GM12875 (cell line): ENCODE data around the gene BMP6.

Source experiments
- H3K4me3 ChIP-seq: one replicate; pipeline ENCODE4 v1.5.1; 2011; ENCODE audit warnings: low read depth, low read length, control low read depth
- TF ChIP-seq, protein P1 (sequence below): IDR thresholded peaks from 2 replicates; pipeline ENCODE4 v1.5.1; 2011; ENCODE audit warnings: low read depth, mild to moderate bottlenecking, control low read depth, inconsistent platforms, low read length, moderate library complexity, borderline replicate concordance; ENCODE audit not compliant: insufficient read depth

The BMP6 gene

DNA sequence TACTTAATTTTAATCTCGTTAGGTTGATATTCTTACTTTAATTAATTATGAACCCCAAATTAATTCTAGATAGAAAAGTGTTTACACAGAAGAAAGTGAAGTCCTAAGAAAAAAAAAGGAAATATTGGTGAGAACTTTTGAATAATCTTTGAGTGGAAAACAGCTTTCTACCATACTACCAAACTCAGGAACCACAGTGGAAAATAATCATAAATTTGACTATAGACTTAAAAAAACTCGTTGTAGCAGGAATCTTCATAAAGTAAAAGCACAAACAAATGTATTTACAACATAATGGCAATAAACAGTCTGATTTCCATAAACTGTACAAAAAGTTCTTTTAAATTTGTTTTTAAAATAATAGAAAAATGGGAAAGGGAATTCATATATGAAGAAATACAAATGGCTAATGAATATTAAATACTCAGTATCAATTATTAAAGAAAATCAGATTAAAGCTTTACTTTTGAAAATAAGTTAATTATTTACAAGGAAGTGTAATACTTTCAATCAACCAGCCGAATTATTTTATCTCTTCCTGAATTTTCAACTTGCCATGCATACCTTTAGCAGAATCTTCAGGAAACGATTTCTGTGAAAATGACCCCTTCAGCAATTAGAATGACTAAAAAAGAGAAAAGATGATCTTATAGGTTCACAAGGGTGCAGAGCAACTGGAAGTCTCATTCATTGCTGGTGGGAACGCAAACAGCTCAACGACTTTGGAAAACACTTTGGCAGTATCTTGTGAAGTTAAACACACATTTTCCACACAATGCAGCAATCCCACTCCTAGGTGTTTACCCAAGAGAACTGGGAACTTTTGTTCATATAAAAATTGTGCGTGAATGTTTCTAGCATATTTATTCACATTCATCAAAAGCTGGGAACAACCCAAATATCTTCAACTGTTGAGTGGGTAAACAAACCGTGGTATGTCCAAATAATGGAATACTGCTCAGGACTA, 38.5 kb upstream of the BMP6 start:
- no peak overlapping the region for H3K4me3 ChIP-seq

DNA sequence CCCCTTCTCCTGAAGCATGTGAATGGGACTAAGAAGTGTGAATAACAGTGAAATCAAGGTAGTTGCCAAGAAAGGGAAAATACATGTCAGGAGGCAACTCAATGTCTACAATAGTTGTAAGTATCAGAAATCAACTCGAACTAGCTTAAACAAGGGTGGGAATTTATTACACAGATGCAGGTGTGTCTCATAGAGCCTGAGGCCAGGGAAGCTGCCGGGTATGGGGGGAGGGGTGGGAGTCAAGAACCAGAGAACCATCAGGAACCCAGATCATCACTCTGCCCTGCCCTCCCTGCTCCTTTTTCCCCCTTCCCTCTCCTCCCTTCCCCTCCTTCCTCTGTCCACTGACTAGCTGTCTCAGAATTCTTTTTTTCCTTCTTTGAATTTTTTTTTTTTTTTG, 34.9 kb upstream of the BMP6 start:
- H3K4me3 ChIP-seq, result no peak overlapping the region
- TF ChIP-seq, protein P1, sequence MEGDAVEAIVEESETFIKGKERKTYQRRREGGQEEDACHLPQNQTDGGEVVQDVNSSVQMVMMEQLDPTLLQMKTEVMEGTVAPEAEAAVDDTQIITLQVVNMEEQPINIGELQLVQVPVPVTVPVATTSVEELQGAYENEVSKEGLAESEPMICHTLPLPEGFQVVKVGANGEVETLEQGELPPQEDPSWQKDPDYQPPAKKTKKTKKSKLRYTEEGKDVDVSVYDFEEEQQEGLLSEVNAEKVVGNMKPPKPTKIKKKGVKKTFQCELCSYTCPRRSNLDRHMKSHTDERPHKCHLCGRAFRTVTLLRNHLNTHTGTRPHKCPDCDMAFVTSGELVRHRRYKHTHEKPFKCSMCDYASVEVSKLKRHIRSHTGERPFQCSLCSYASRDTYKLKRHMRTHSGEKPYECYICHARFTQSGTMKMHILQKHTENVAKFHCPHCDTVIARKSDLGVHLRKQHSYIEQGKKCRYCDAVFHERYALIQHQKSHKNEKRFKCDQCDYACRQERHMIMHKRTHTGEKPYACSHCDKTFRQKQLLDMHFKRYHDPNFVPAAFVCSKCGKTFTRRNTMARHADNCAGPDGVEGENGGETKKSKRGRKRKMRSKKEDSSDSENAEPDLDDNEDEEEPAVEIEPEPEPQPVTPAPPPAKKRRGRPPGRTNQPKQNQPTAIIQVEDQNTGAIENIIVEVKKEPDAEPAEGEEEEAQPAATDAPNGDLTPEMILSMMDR, result no peak

More for the DNA sequence above, 38.5 kb upstream of the BMP6 start:
- TF ChIP-seq, protein P1, result no peak

DNA sequence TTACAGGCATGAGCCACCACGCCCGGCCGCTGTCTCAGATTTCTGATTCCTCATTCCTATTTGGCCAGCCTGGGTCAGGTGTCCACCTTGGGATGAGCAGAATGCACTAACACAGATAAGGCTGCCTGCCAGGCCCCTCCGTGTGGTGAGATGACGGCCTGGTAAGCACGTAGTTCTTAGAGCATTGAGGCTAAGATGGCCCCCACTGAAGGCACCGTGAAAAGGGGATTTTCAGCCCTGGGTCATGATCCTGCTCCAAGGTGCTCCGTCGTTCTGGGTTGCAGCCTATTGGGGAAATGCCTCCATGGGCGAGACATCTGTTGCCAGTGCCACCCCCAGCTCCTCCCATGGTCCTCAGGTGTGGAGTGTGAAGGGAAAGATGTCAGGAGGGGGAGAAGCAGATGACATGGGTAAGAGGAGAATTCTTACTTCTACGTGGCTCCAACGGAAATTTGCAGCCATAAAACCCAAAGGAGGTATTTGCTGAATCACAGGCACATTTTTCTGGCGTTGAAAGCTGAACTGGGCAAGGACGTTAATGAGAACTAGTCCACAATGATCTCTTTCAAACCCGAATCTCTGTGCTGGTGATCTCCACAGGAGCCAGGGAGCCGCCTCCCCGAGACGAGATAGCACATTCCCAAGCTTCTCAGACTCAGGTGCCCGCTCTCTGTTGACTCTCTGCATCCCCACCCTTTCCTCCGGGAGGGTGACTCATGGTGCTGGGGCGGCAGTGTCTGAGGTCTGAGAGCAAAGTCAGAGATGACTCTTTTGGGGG, 34.0 kb upstream of the BMP6 start:
- H3K4me3 ChIP-seq, result no peak overlapping the region
- TF ChIP-seq, protein P1, result no peak

DNA sequence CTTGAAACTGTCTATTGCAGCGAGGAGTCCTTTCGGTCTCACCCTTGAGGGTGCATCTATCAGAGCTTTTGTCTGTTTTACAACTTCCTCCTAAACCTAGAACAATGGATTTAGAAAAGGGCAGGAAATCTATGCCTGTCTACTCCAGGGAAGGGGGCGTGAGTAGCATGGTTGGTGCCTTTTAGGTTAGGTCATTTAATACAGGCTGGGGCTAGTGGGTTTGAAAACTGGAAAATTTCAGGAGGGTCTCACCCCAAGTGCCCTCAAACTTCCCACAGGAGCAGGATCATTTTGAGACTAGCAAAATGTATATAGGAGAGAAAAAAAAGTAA, 33.5 kb upstream of the BMP6 start:
- TF ChIP-seq, protein P1, result no peak
- no peak overlapping the region for H3K4me3 ChIP-seq

DNA sequence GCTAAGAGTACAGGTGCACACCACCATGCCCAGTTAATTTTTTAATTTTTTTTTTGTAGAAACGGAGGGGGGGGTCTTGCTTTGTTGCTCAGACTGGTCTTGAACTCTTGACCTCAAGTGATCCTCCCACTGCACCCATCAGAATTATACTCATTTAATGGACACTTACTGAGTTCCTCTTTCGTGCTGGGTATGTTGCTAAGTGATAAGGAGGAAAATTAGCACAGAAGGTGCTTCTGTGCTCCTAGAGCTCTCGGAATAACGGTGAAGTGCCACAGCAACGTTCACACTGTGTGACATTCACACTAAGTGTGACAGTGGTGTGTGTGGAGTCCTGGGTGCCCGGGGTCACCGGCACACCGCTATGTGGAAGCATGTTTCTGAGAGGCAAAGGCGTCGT, 32.1 kb upstream of the BMP6 start:
- TF ChIP-seq, protein P1, result no peak
- H3K4me3 ChIP-seq, result no peak overlapping the region

DNA sequence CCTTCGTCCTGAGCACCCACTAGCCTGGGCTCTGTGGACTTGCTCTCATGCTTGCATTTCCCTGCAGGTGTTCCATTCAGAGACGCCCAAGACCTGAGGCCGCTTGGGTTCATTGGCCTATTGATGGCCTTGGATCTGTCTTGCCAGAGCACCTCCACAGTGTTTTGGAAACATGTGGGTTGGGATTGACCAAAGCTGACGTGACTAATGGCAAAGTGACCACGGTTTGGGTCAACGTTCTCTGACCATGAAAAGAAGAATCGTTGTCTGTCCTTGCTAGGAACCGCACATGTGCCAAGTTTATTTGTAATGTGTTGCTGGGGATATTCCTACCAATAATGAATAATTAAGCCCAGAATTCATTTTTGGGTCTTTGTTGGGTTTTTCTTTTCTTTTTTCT, 29.8 kb upstream of the BMP6 start:
- TF ChIP-seq, protein P1, result no peak
- H3K4me3 ChIP-seq, result no peak overlapping the region

DNA sequence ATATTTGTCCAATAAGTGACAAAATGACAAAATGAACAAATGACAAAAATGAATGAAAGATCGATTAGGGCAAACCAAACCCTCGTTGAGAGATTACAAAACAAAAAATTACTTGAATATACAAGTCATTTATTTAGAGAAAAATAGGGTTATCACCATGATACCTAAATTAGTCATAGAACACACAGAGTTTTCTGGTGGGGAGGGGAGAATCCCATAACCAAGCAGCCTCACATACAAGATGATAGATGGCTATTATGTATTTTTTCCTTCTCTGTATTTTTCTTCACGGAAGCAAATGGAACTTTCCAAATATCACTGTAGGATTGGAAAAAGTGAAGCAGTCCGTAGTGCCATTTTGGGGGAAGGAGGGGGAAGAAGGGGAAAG, 28.5 kb upstream of the BMP6 start:
- no peak overlapping the region for H3K4me3 ChIP-seq
- TF ChIP-seq, protein P1, result no peak
